HCT116 (cell line): ENCODE results near the gene PHKA2. TPM values are rescaled to one million over a fixed set of nuclear protein-coding genes. Genes with fewer than 3 reads are reported as not detected.

Source experiments
- ATAC-seq: fragments of 200-7000 bp; cut with Tn5 transposase; 2 replicates; pipeline ENCODE4 v1.9.1; 2020; ENCODE audit warnings: mild to moderate bottlenecking, moderate library complexity
- BruUV-seq: library from RNA; stranded (reverse); fragments of 400-500 nt; replicated peaks from 2 replicates; lab custom pipeline; 2021; lab: Mats Ljungman, UMichigan
- CTCF ChIA-PET: fragments of 300-600 bp; sonication (Branson Sonifier 250); formaldehyde crosslinking; loops from one replicate; lab custom pipeline; 2021; ENCODE audit warnings: antibody characterized with exemption; lab: Charles Lee
- POLR2A ChIA-PET: fragments of 300-600, 350-600 bp; sonication (Branson Sonifier 250); formaldehyde crosslinking; loops from one replicate; lab custom pipeline; 2021; ENCODE audit warnings: antibody characterized with exemption; lab: Charles Lee
- RAD21 ChIA-PET, 2 experiments: fragments of 300-600 bp; sonication (Branson Sonifier 250); formaldehyde crosslinking; loops; one replicate each; lab custom pipeline; 2023; ENCODE audit warnings: low total read pairs in 2 of 2; ENCODE audit not compliant: uncharacterized antibody in 2 of 2, unreplicated experiment in 2 of 2, low non-redundant PET in 1 of 2; lab: Charles Lee
- DNase-seq: peaks from one replicate; pipeline ENCODE4 v3.0.0-alpha.2; 2010; ENCODE audit warnings: low read depth, low spot score
- H2AFZ ChIP-seq: fragments of 200-600 bp; shearing (Covaris generic), sonication (generic); 2 replicates; pipeline ENCODE4 v1.6.1; 2017; ENCODE audit warnings: low read depth, mixed run types, mixed read lengths, antibody characterized with exemption, low read length; ENCODE audit not compliant: poor library complexity, severe bottlenecking
- H3K27ac ChIP-seq: 2 replicates; pipeline ENCODE4 v1.5.1; 2012; ENCODE audit warnings: low read depth, low read length
- H3K27me3 ChIP-seq: fragments of 200-600 bp; sonication (generic); 2 replicates; pipeline ENCODE4 v1.6.1; 2016; ENCODE audit warnings: mixed run types, low read length, mixed read lengths; ENCODE audit not compliant: insufficient read depth
- H3K36me3 ChIP-seq, 2 experiments: fragments of 200-500 bp in 1 of 2; fragments of 200-600 bp in 1 of 2; sonication (Bioruptor generic) in 1 of 2; sonication (generic) in 1 of 2; 2 replicates each; pipeline versions ENCODE4 v1.5.1 to v1.6.1; 2014 to 2016; ENCODE audit warnings: low read length in 2 of 2, inconsistent platforms in 1 of 2, mixed read lengths in 1 of 2, mixed run types in 1 of 2; ENCODE audit not compliant: insufficient read depth in 2 of 2, control insufficient read depth in 1 of 2
- H3K4me1 ChIP-seq, 2 experiments: fragments of 200-600 bp in 1 of 2; sonication (generic) in 1 of 2; 2 replicates each; pipeline versions ENCODE4 v1.5.1 to v1.6.1; 2012 to 2017; ENCODE audit warnings: low read length in 2 of 2, inconsistent platforms in 1 of 2, mild to moderate bottlenecking in 1 of 2, mixed read lengths in 1 of 2, mixed run types in 1 of 2, moderate library complexity in 1 of 2; ENCODE audit not compliant: insufficient read depth in 2 of 2, control insufficient read depth in 1 of 2
- H3K4me2 ChIP-seq: fragments of 200-600 bp; sonication (generic); 2 replicates; pipeline ENCODE4 v1.6.1; 2017; ENCODE audit warnings: mixed run types, low read length, mixed read lengths
- H3K4me3 ChIP-seq, 2 experiments: fragments of 200-600 bp in 1 of 2; sonication (generic) in 1 of 2; replicated peaks in 1 of 2; 2 replicates each; pipeline ENCODE4 v1.5.1; 2011 to 2016; ENCODE audit warnings: low read length in 2 of 2, control low read depth in 1 of 2, low read depth in 1 of 2, mild to moderate bottlenecking in 1 of 2, mixed read lengths in 1 of 2, mixed run types in 1 of 2
- H3K79me2 ChIP-seq: fragments of 200-600 bp; sonication (generic); 2 replicates; pipeline ENCODE4 v1.6.1; 2017; ENCODE audit warnings: mild to moderate bottlenecking, mixed run types, low read length, moderate library complexity, mixed read lengths; ENCODE audit not compliant: insufficient read depth
- H3K9ac ChIP-seq: fragments of 200-600 bp; sonication (generic); 2 replicates; pipeline ENCODE4 v1.6.1; 2016; ENCODE audit warnings: low read length, mixed read lengths
- H3K9me2 ChIP-seq: fragments of 200-600 bp; sonication (generic), shearing (Covaris generic); 2 replicates; pipeline ENCODE4 v1.6.1; 2017; ENCODE audit warnings: mixed run types, mild to moderate bottlenecking, moderate library complexity; ENCODE audit not compliant: insufficient read depth
- H3K9me3 ChIP-seq, 2 experiments: fragments of 200-500 bp in 1 of 2; fragments of 200-600 bp in 1 of 2; sonication (Bioruptor generic) in 1 of 2; sonication (generic) in 1 of 2; 2 replicates each; pipeline ENCODE4 v1.6.1; 2014 to 2017; ENCODE audit warnings: low read length in 2 of 2, mixed read lengths in 2 of 2, inconsistent platforms in 1 of 2, low read depth in 1 of 2, mild to moderate bottlenecking in 1 of 2, mixed run types in 1 of 2, moderate library complexity in 1 of 2; ENCODE audit not compliant: control insufficient read depth in 1 of 2, insufficient read depth in 1 of 2
- H4K20me1 ChIP-seq: fragments of 200-600 bp; sonication (generic), shearing (Covaris generic); 2 replicates; pipeline ENCODE4 v1.6.1; 2017; ENCODE audit warnings: mixed run types, mild to moderate bottlenecking, moderate library complexity; ENCODE audit not compliant: insufficient read depth
- ATF3 ChIP-seq: IDR thresholded peaks from 2 replicates; pipeline ENCODE4 v1.6.1; 2012
- CBX3 ChIP-seq: IDR thresholded peaks from 2 replicates; pipeline ENCODE4 v1.6.1; 2012; ENCODE audit warnings: low read depth
- CEBPB ChIP-seq: IDR thresholded peaks from 2 replicates; pipeline ENCODE4 v1.6.1; 2012; ENCODE audit warnings: low read depth
- CTCF ChIP-seq, 3 experiments: fragments of 200-600 bp in 1 of 3; sonication (generic) in 1 of 3; IDR thresholded peaks in 2 of 3; conservative IDR thresholded peaks in 1 of 3; 2 replicates each; pipeline ENCODE4 v1.5.1; 2012 to 2017; ENCODE audit warnings: low read depth in 2 of 3, low read length in 2 of 3, antibody characterized with exemption in 1 of 3, borderline replicate concordance in 1 of 3, control low read depth in 1 of 3, mild to moderate bottlenecking in 1 of 3, mixed read lengths in 1 of 3, mixed run types in 1 of 3, moderate library complexity in 1 of 3; ENCODE audit not compliant: insufficient read depth in 1 of 3
- EGR1 ChIP-seq: IDR thresholded peaks from 2 replicates; pipeline ENCODE4 v1.6.1; 2012; ENCODE audit warnings: low read depth
- ELF1 ChIP-seq: IDR thresholded peaks from 2 replicates; pipeline ENCODE4 v1.6.1; 2012; ENCODE audit warnings: low read depth, borderline replicate concordance
- JUND ChIP-seq: IDR thresholded peaks from 2 replicates; pipeline ENCODE4 v1.6.1; 2012
- MAX ChIP-seq: IDR thresholded peaks from 2 replicates; pipeline ENCODE4 v1.6.1; 2012
- POLR2A ChIP-seq: IDR thresholded peaks from 2 replicates; pipeline ENCODE4 v1.7.0; 2011; ENCODE audit warnings: borderline replicate concordance; ENCODE audit not compliant: insufficient read depth, insufficient read length; ENCODE audit errors: extremely low read depth
- POLR2AphosphoS5 ChIP-seq: IDR thresholded peaks from 2 replicates; pipeline ENCODE4 v1.6.1; 2011; ENCODE audit warnings: mild to moderate bottlenecking, low read depth, low read length, moderate library complexity
- RAD21 ChIP-seq: IDR thresholded peaks from 2 replicates; pipeline ENCODE4 v1.6.1; 2012; ENCODE audit warnings: low read depth, mild to moderate bottlenecking
- REST ChIP-seq: IDR thresholded peaks from 2 replicates; pipeline ENCODE4 v1.6.1; 2012; ENCODE audit warnings: low read depth
- SIN3A ChIP-seq: IDR thresholded peaks from 2 replicates; pipeline ENCODE4 v1.6.1; 2012; ENCODE audit warnings: low read depth
- SRF ChIP-seq: IDR thresholded peaks from 2 replicates; pipeline ENCODE4 v1.6.1; 2012; ENCODE audit warnings: low read depth
- TCF7L2 ChIP-seq: IDR thresholded peaks from 2 replicates; pipeline ENCODE4 v1.7.0; 2011; ENCODE audit warnings: borderline replicate concordance, inconsistent platforms; ENCODE audit not compliant: insufficient read depth, insufficient read length; ENCODE audit errors: extremely low read depth
- ZBTB33 ChIP-seq: IDR thresholded peaks from 2 replicates; pipeline ENCODE4 v1.6.1; 2011; ENCODE audit warnings: mild to moderate bottlenecking, low read length, moderate library complexity; ENCODE audit not compliant: insufficient replicate concordance; ENCODE audit errors: extremely low read depth
- ZFX ChIP-seq: fragments of 450-650 bp; IDR thresholded peaks from 2 replicates; pipeline ENCODE4 v1.6.1; 2017
- ZNF274 ChIP-seq: fragments of 200-500 bp; sonication (Bioruptor generic); IDR thresholded peaks from 2 replicates; pipeline ENCODE4 v1.6.1; 2014; ENCODE audit warnings: mild to moderate bottlenecking, low read depth, low read length, inconsistent platforms
- intact Hi-C: fragments of 100-400 bp; cut with micrococcal nuclease; formaldehyde crosslinking; loops from 2 replicates; pipeline ENCODE4 v1.10.0; 2022
- total RNA-seq: library from RNA; stranded (reverse); gene quantifications from one replicate; pipeline ENCODE4 v1.2.1, GENCODE V29; 2021; ENCODE audit not compliant: unreplicated experiment

Gene PHKA2
- total RNA-seq, 1 experiment from 2014 or later = 23.8 TPM

GRCh38 chrX:18855919-18856644 lies 127.8 kb downstream of the PHKA2 start:
- ChIA-PET CTCF (no interaction called here), POLR2A (no interaction called here), RAD21 (no interaction called here)
- DNase-seq (no peak), ATAC-seq (no peak)
- H3K9me2 ChIP-seq = no peaks in the 10 kb centered on the region
- no peak for TF ChIP-seq TCF7L2
- TF ChIP-seq ELF1 = no peak
- no peak for TF ChIP-seq SIN3A
- TF ChIP-seq ZBTB33 = no peak
- no peak for TF ChIP-seq ZFX
- no peak for TF ChIP-seq RAD21
- no peak for TF ChIP-seq ATF3
- TF ChIP-seq JUND = no peak
- no peak for TF ChIP-seq ZNF274
- no peak for TF ChIP-seq REST
- no peak for TF ChIP-seq SRF
- TF ChIP-seq EGR1 = no peak
- no peak for TF ChIP-seq CEBPB
- no peak for TF ChIP-seq CBX3
- TF ChIP-seq MAX = no peak
- TF ChIP-seq POLR2A = no peak
- no peak for TF ChIP-seq CTCF (IDR thresholded peaks at IDR 0.05 in 2 of 3, conservative IDR thresholded peaks at IDR 0.05 in 1 of 3; ENCODE audit: borderline replicate concordance in 1 of 3, insufficient read depth in 1 of 3, low read depth in 2 of 3, low read length in 2 of 3)
- no peak for TF ChIP-seq POLR2AphosphoS5
- intact Hi-C loops = no loop called here
- H3K4me2 ChIP-seq = no peak overlapping the region
- H3K4me1 ChIP-seq = no peaks in the 10 kb centered on the region
- no peak overlapping the region for H3K9ac ChIP-seq
- H3K27ac ChIP-seq = no peak overlapping the region
- H3K79me2 ChIP-seq = no peaks in the 10 kb centered on the region
- BruUV-seq = no TSS peak
- H3K36me3 ChIP-seq = no peaks in the 10 kb centered on the region
- H3K4me3 ChIP-seq = no peak overlapping the region
- no peaks in the 10 kb centered on the region for H3K9me3 ChIP-seq
- H4K20me1 ChIP-seq = no peaks in the 10 kb centered on the region
- no peak overlapping the region for H2AFZ ChIP-seq
- H3K27me3 ChIP-seq = no peaks in the 10 kb centered on the region
